WTC11 (cell line): ENCODE data around the gene PRKN. TPM values are rescaled to one million over a fixed set of nuclear protein-coding genes. Genes with fewer than 3 reads are reported as not detected.

Experiments used
- ATAC-seq: fragments of 200-7000 bp; cut with Tn5 transposase; 2 replicates; pipeline ENCODE4 v1.10.0; 2021; ENCODE audit warnings: mild to moderate bottlenecking, moderate library complexity
- CTCF ChIA-PET: fragments of 300-600 bp; sonication (Branson Sonifier 250); formaldehyde crosslinking; loops from one replicate; lab custom pipeline; 2021; ENCODE audit warnings: antibody characterized with exemption; lab: Charles Lee
- POLR2A ChIA-PET: fragments of 350-600 bp; sonication (Branson Sonifier 250); formaldehyde crosslinking; loops from one replicate; lab custom pipeline; 2021; ENCODE audit warnings: antibody characterized with exemption; lab: Charles Lee
- DNase-seq: peaks from one replicate; pipeline ENCODE4 v3.0.0; 2021; ENCODE audit warnings: low spot score
- H3K27ac Mint-ChIP-seq: 2 replicates; pipeline ENCODE4 v1.8.0; 2021; ENCODE audit warnings: mixed read lengths
- H3K27me3 Mint-ChIP-seq: 2 replicates; pipeline ENCODE4 v1.8.0; 2021; ENCODE audit warnings: low read depth, mild to moderate bottlenecking, moderate library complexity, mixed read lengths
- H3K36me3 Mint-ChIP-seq: 2 replicates; pipeline ENCODE4 v1.8.0; 2021; ENCODE audit warnings: mixed read lengths
- H3K4me1 Mint-ChIP-seq: 2 replicates; pipeline ENCODE4 v1.8.0; 2022; ENCODE audit warnings: mixed read lengths
- H3K4me3 Mint-ChIP-seq: 2 replicates; pipeline ENCODE4 v1.8.0; 2021; ENCODE audit warnings: mild to moderate bottlenecking, moderate library complexity, mixed read lengths
- H3K9me3 Mint-ChIP-seq: 2 replicates; pipeline ENCODE4 v1.8.0; 2021; ENCODE audit warnings: mixed read lengths
- CREB1 ChIP-seq: sonication (generic); formaldehyde crosslinking; IDR thresholded peaks from 2 replicates; pipeline ENCODE4 v1.8.0; 2023; ENCODE audit warnings: mild to moderate bottlenecking, missing genetic modification reagents
- CREM ChIP-seq: sonication (generic); formaldehyde crosslinking; IDR thresholded peaks from 2 replicates; pipeline ENCODE4 v1.8.1; 2022; ENCODE audit warnings: mild to moderate bottlenecking, missing genetic modification reagents, moderate library complexity
- HMGA2 ChIP-seq: fragments of 250-450 bp; sonication (Bioruptor Pico); IDR thresholded peaks from 2 replicates; pipeline ENCODE4 v1.4.0; 2021; ENCODE audit warnings: mild to moderate bottlenecking, moderate library complexity
- JUN ChIP-seq: sonication (generic); formaldehyde crosslinking; IDR thresholded peaks from 2 replicates; pipeline ENCODE4 v1.8.0; 2023; ENCODE audit warnings: mild to moderate bottlenecking, missing genetic modification reagents
- SMAD4 ChIP-seq: sonication (generic); formaldehyde crosslinking; IDR thresholded peaks from 2 replicates; pipeline ENCODE4 v1.8.0; 2022; ENCODE audit warnings: mild to moderate bottlenecking, missing genetic modification reagents
- ZNF317 ChIP-seq: sonication (generic); formaldehyde crosslinking; IDR thresholded peaks from 2 replicates; pipeline ENCODE4 v1.8.1; 2023; ENCODE audit warnings: low read depth, mild to moderate bottlenecking, moderate library complexity, missing genetic modification reagents, borderline replicate concordance
- total RNA-seq: library from RNA; stranded (reverse); gene quantifications from 3 replicates; pipeline ENCODE4 v1.2.3, GENCODE V29; 2021
- TF ChIP-seq, protein P1 (sequence below): sonication (generic); formaldehyde crosslinking; IDR thresholded peaks from 2 replicates; pipeline ENCODE4 v1.8.1; 2023; ENCODE audit warnings: mild to moderate bottlenecking, missing genetic modification reagents
- TF ChIP-seq, protein P2 (sequence below): fragments of 250-450 bp; sonication (Bioruptor Pico); conservative IDR thresholded peaks from 2 replicates; pipeline ENCODE4 v1.9.0; 2021; ENCODE audit warnings: mild to moderate bottlenecking
- TF ChIP-seq, protein P3 (sequence below): fragments of 200-600 bp; IDR thresholded peaks from 2 replicates; pipeline ENCODE4 v1.8.0; 2022; ENCODE audit warnings: antibody characterized with exemption
- TF ChIP-seq, protein P4 (sequence below): fragments of 250-450 bp; sonication (Bioruptor Pico); IDR thresholded peaks from 2 replicates; pipeline ENCODE4 v2.1.2; 2022; ENCODE audit warnings: mild to moderate bottlenecking, moderate library complexity
- TF ChIP-seq, protein P5 (sequence below): sonication (generic); formaldehyde crosslinking; IDR thresholded peaks from 2 replicates; pipeline ENCODE4 v1.8.0; 2022; ENCODE audit warnings: mild to moderate bottlenecking, missing genetic modification reagents
- TF ChIP-seq, protein P6 (sequence below): sonication (generic); formaldehyde crosslinking; conservative IDR thresholded peaks from 2 replicates; pipeline ENCODE4 v1.8.1; 2023; ENCODE audit warnings: mild to moderate bottlenecking, low read depth, missing genetic modification reagents, moderate library complexity
- TF ChIP-seq, protein P7 (sequence below): sonication (generic); formaldehyde crosslinking; IDR thresholded peaks from 2 replicates; pipeline ENCODE4 v1.8.0; 2023; ENCODE audit warnings: mild to moderate bottlenecking, missing genetic modification reagents

PRKN gene
- total RNA-seq, 1 experiment from 2014 or later: 0.59 TPM

DNA sequence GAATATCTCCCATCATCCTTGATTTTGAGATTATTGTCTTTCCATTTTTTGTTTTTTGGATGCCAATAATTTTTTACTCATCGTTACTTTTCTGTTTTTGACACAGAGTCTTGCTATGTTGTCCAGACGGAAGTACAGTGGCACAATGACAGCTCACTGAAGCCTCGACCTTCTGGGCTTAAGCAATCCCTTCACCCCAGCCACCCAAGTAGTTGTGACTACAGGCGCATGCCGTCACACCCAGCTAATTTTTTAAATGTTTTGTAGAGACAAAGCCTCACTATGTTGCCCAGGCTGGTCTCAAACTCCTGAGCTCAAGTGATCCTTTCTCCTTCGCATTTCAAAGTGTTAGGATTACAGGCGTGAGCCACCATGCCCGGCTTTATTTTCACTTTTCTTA, 851.3 kb downstream of the PRKN start:
- Mint-ChIP-seq H3K36me3 (no peaks in the 10 kb centered on the region), H3K9me3 (peaks cover 7% of the 10 kb centered on the region; the same call in 1 of the 2 replicates), H3K27me3 (no peaks in the 10 kb centered on the region), H3K4me3 (no peak overlapping the region), H3K27ac (no peak overlapping the region), H3K4me1 (peaks cover 4% of the 10 kb centered on the region)
- ChIA-PET POLR2A (no interaction called here), CTCF (no interaction called here)
- DNase-seq (no peak), ATAC-seq (no peak)
- TF ChIP-seq, protein P1, sequence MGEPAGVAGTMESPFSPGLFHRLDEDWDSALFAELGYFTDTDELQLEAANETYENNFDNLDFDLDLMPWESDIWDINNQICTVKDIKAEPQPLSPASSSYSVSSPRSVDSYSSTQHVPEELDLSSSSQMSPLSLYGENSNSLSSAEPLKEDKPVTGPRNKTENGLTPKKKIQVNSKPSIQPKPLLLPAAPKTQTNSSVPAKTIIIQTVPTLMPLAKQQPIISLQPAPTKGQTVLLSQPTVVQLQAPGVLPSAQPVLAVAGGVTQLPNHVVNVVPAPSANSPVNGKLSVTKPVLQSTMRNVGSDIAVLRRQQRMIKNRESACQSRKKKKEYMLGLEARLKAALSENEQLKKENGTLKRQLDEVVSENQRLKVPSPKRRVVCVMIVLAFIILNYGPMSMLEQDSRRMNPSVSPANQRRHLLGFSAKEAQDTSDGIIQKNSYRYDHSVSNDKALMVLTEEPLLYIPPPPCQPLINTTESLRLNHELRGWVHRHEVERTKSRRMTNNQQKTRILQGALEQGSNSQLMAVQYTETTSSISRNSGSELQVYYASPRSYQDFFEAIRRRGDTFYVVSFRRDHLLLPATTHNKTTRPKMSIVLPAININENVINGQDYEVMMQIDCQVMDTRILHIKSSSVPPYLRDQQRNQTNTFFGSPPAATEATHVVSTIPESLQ (CRISPR knock-in tag): no peak
- TF ChIP-seq SMAD4 (CRISPR knock-in tag): no peak
- TF ChIP-seq, protein P2, sequence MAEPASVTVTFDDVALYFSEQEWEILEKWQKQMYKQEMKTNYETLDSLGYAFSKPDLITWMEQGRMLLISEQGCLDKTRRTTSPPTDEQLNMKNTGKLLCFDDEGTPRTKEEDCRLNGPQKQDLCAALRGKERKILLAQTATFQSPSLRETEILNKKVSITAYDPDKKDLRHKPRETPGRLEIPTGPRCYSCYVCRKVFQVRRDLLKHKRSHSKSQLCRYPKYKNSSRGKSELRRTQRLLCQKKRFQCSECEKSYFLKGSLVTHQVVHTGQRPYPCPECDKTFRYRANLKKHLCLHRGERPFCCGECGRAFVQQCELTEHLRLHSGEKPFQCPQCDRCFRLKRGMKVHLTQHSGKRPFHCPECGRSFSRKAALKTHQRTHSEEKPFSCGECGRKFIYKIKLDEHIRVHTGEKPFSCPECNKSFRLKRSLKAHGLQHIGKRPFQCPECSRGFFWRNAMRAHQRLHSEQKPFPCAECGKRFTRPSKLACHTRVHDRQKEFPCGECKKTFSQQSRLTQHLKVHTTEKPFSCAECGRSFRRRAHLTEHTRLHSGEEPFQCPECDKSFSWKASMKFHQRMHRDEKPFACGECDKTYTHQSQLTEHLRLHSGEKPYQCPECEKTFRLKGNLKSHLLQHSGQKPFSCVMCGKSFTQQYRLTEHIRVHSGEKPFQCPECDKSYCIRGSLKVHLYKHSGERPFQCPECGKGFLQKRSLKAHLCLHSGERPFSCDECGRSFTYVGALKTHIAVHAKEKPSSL (CRISPR knock-in tag): no peak
- TF ChIP-seq HMGA2 (CRISPR knock-in tag): no peak
- TF ChIP-seq, protein P3, sequence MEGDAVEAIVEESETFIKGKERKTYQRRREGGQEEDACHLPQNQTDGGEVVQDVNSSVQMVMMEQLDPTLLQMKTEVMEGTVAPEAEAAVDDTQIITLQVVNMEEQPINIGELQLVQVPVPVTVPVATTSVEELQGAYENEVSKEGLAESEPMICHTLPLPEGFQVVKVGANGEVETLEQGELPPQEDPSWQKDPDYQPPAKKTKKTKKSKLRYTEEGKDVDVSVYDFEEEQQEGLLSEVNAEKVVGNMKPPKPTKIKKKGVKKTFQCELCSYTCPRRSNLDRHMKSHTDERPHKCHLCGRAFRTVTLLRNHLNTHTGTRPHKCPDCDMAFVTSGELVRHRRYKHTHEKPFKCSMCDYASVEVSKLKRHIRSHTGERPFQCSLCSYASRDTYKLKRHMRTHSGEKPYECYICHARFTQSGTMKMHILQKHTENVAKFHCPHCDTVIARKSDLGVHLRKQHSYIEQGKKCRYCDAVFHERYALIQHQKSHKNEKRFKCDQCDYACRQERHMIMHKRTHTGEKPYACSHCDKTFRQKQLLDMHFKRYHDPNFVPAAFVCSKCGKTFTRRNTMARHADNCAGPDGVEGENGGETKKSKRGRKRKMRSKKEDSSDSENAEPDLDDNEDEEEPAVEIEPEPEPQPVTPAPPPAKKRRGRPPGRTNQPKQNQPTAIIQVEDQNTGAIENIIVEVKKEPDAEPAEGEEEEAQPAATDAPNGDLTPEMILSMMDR: no peak
- TF ChIP-seq, protein P4, sequence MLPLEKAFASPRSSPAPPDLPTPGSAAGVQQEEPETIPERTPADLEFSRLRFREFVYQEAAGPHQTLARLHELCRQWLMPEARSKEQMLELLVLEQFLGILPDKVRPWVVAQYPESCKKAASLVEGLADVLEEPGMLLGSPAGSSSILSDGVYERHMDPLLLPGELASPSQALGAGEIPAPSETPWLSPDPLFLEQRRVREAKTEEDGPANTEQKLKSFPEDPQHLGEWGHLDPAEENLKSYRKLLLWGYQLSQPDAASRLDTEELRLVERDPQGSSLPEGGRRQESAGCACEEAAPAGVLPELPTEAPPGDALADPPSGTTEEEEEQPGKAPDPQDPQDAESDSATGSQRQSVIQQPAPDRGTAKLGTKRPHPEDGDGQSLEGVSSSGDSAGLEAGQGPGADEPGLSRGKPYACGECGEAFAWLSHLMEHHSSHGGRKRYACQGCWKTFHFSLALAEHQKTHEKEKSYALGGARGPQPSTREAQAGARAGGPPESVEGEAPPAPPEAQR: no peak

DNA sequence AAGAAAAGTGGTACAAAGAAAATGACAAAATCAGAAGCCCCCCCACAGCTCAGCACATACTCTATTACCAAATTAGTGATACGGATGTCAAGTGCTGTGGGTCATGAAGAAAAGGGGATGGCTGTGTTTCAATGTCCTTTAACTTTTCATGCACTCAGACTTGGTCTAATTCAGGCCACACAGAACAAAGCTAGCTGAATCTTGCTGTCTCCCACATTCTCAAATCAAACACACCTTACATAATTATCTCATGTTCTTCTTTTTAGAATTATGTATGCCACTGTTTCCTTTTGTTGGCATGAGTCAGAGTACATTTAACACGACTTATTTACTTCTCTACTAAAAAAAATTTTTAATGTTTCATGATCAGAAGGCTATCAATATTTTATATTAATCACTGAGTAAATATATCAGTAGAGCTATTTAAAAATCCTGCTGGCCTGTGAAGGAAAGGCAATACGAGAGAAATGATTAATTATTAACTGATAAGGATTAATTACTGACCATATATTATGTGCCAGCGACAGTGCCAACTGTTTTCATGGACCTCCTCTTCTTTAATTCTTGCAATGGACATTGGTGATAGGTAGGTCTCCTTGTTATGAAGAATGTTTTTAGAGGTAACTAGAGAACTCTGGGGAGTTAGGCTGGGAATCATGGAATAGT, 857.2 kb downstream of the PRKN start:
- Mint-ChIP-seq H3K27me3 (no peaks in the 10 kb centered on the region), H3K27ac (no peak overlapping the region), H3K4me3 (no peak overlapping the region), H3K4me1 (no peaks in the 10 kb centered on the region), H3K9me3 (peaks cover 3% of the 10 kb centered on the region; the same call in 1 of the 2 replicates), H3K36me3 (no peaks in the 10 kb centered on the region; the same call in 1 of the 2 replicates)
- no peak for DNase-seq
- no peak for ATAC-seq
- TF ChIP-seq CREM (CRISPR knock-in tag): no peak
- no peak for TF ChIP-seq CREB1
- no peak for TF ChIP-seq ZNF317 (CRISPR knock-in tag)
- TF ChIP-seq, protein P5, sequence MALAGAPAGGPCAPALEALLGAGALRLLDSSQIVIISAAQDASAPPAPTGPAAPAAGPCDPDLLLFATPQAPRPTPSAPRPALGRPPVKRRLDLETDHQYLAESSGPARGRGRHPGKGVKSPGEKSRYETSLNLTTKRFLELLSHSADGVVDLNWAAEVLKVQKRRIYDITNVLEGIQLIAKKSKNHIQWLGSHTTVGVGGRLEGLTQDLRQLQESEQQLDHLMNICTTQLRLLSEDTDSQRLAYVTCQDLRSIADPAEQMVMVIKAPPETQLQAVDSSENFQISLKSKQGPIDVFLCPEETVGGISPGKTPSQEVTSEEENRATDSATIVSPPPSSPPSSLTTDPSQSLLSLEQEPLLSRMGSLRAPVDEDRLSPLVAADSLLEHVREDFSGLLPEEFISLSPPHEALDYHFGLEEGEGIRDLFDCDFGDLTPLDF (CRISPR knock-in tag): no peak
- TF ChIP-seq, protein P6, sequence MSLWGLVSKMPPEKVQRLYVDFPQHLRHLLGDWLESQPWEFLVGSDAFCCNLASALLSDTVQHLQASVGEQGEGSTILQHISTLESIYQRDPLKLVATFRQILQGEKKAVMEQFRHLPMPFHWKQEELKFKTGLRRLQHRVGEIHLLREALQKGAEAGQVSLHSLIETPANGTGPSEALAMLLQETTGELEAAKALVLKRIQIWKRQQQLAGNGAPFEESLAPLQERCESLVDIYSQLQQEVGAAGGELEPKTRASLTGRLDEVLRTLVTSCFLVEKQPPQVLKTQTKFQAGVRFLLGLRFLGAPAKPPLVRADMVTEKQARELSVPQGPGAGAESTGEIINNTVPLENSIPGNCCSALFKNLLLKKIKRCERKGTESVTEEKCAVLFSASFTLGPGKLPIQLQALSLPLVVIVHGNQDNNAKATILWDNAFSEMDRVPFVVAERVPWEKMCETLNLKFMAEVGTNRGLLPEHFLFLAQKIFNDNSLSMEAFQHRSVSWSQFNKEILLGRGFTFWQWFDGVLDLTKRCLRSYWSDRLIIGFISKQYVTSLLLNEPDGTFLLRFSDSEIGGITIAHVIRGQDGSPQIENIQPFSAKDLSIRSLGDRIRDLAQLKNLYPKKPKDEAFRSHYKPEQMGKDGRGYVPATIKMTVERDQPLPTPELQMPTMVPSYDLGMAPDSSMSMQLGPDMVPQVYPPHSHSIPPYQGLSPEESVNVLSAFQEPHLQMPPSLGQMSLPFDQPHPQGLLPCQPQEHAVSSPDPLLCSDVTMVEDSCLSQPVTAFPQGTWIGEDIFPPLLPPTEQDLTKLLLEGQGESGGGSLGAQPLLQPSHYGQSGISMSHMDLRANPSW (CRISPR knock-in tag): no peak
- no peak for TF ChIP-seq JUN
- TF ChIP-seq, protein P7, sequence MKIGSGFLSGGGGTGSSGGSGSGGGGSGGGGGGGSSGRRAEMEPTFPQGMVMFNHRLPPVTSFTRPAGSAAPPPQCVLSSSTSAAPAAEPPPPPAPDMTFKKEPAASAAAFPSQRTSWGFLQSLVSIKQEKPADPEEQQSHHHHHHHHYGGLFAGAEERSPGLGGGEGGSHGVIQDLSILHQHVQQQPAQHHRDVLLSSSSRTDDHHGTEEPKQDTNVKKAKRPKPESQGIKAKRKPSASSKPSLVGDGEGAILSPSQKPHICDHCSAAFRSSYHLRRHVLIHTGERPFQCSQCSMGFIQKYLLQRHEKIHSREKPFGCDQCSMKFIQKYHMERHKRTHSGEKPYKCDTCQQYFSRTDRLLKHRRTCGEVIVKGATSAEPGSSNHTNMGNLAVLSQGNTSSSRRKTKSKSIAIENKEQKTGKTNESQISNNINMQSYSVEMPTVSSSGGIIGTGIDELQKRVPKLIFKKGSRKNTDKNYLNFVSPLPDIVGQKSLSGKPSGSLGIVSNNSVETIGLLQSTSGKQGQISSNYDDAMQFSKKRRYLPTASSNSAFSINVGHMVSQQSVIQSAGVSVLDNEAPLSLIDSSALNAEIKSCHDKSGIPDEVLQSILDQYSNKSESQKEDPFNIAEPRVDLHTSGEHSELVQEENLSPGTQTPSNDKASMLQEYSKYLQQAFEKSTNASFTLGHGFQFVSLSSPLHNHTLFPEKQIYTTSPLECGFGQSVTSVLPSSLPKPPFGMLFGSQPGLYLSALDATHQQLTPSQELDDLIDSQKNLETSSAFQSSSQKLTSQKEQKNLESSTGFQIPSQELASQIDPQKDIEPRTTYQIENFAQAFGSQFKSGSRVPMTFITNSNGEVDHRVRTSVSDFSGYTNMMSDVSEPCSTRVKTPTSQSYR (CRISPR knock-in tag): no peak
- CTCF ChIA-PET: no interaction called here
- POLR2A ChIA-PET: no interaction called here
